ENCODE results near the gene KCND1.

KCND1 gene

GRCh38 chrX:49002091-49002935 is 30.7 kb upstream of the KCND1 start, which contains the start of gene GRIPAP1:
GRIPAP1 (minus strand) TSS chrX:49002264; CDS start chrX:49002229, 35 bp downstream.
- Histone ChIP-seq H3K4me3 (ENCODE audit: low read depth, low read length) (peak within 1 kb of the TSS; percentile 77), H3K36me3 (ENCODE audit: control insufficient read depth in 2 of 2, insufficient read depth in 1 of 2, low read length in 2 of 2) (peaks cover 8 to 24% of the 10 kb centered on the region in 2 experiments; a peak in 2 of 3 replicates), H3K27ac (ENCODE audit: extremely low read depth, low read depth, low read length) (peak within 1 kb of the TSS; percentile 91), H3K9me3 (ENCODE audit: control insufficient read depth, insufficient read depth, low read depth, low read length) (no peaks in the 10 kb centered on the region), H3K4me1 (ENCODE audit: control insufficient read depth, insufficient read depth, low read length) (no peaks in the 10 kb centered on the region)
- ChIA-PET CTCF (interaction anchor here (0.7 to 1.5 kb wide), 4 partner anchors 30 to 353 kb away, joined by 3 to 9 read pairs (median 5); partner anchors contain the start of genes KCND1 and TFE3), POLR2A (interaction anchor here (0.6 to 1.5 kb wide), 13 partner anchors 11 to 427 kb away, joined by 3 to 14 read pairs (median 3); partner anchors contain the start of genes KCND1, OTUD5, PQBP1 and TFE3)
- TF ChIP-seq ZNF626 (tag by site-specific recombination; IDR thresholded peaks at IDR 0.05) (no peak), IKZF3 (tag by site-specific recombination; IDR thresholded peaks at IDR 0.05) (no peak), ZNF624 (tag by site-specific recombination; IDR thresholded peaks at IDR 0.05) (no peak), ZNF548 (tag by site-specific recombination; IDR thresholded peaks at IDR 0.05) (no peak), ZSCAN4 (tag by site-specific recombination; IDR thresholded peaks at IDR 0.05) (no peak), ZNF488 (tag by site-specific recombination; IDR thresholded peaks at IDR 0.05) (no peak), ZNF248 (tag by site-specific recombination; IDR thresholded peaks at IDR 0.05) (no peak), RBAK (tag by site-specific recombination; IDR thresholded peaks at IDR 0.05) (no peak), HOXD13 (CRISPR knock-in tag; IDR thresholded peaks at IDR 0.05; ENCODE audit: borderline replicate concordance) (0 out of 2 replicates have a peak, but pooled peaks have one; percentile 13), ZNF423 (tag by site-specific recombination; IDR thresholded peaks at IDR 0.05) (no peak), PRDM10 (tag by site-specific recombination; IDR thresholded peaks at IDR 0.05) (peak; percentile 99), SP2 (tag by site-specific recombination; IDR thresholded peaks at IDR 0.05) (peak; percentile 73), KLF1 (tag by site-specific recombination; IDR thresholded peaks at IDR 0.05) (no peak), ZNF37A (tag by site-specific recombination; IDR thresholded peaks at IDR 0.05) (no peak), ZNF266 (tag by site-specific recombination; IDR thresholded peaks at IDR 0.05; ENCODE audit: low read depth) (no peak), ZNF514 (tag by site-specific recombination; IDR thresholded peaks at IDR 0.05) (no peak), ZNF768 (tag by site-specific recombination; IDR thresholded peaks at IDR 0.05) (no peak), REST (tag by site-specific recombination; IDR thresholded peaks at IDR 0.05) (no peak), SCRT1 (tag by site-specific recombination; IDR thresholded peaks at IDR 0.05; ENCODE audit: borderline replicate concordance) (no peak), ZFP3 (tag by site-specific recombination; IDR thresholded peaks at IDR 0.05; ENCODE audit: low read depth) (no peak), SALL2 (tag by site-specific recombination; IDR thresholded peaks at IDR 0.05; ENCODE audit: borderline replicate concordance) (no peak), ZNF704 (tag by site-specific recombination; IDR thresholded peaks at IDR 0.05) (no peak), ZSCAN18 (tag by site-specific recombination; IDR thresholded peaks at IDR 0.05) (no peak), ZNF155 (tag by site-specific recombination; IDR thresholded peaks at IDR 0.05) (no peak), ZNF560 (tag by site-specific recombination; IDR thresholded peaks at IDR 0.05; ENCODE audit: borderline replicate concordance) (no peak), YY2 (tag by site-specific recombination; IDR thresholded peaks at IDR 0.05) (peak; percentile 75)

Measured in HEK293 (cell line).